ENCODE measurements around the gene KRT40. TPM values are rescaled to one million over a fixed set of nuclear protein-coding genes. Genes with fewer than 3 reads are reported as not detected.

KRT40 gene
- total RNA-seq, 1 donor from 2014 or later, result not detected

GRCh38 chr17:40936437-40936971 is 47.6 kb downstream of the KRT40 start:
- H3K27ac Mint-ChIP-seq (ENCODE audit: unreplicated experiment), result no peak overlapping the region
- H3K36me3 Mint-ChIP-seq (ENCODE audit: low read depth, unreplicated experiment), result no peaks in the 10 kb centered on the region
- no peak overlapping the region for H3K4me3 Mint-ChIP-seq (ENCODE audit: unreplicated experiment)
- no peak for DNase-seq (ENCODE audit: low spot score)
- H3K27me3 Mint-ChIP-seq (ENCODE audit: unreplicated experiment), result peaks cover 3% of the 10 kb centered on the region
- TF ChIP-seq, protein P1, sequence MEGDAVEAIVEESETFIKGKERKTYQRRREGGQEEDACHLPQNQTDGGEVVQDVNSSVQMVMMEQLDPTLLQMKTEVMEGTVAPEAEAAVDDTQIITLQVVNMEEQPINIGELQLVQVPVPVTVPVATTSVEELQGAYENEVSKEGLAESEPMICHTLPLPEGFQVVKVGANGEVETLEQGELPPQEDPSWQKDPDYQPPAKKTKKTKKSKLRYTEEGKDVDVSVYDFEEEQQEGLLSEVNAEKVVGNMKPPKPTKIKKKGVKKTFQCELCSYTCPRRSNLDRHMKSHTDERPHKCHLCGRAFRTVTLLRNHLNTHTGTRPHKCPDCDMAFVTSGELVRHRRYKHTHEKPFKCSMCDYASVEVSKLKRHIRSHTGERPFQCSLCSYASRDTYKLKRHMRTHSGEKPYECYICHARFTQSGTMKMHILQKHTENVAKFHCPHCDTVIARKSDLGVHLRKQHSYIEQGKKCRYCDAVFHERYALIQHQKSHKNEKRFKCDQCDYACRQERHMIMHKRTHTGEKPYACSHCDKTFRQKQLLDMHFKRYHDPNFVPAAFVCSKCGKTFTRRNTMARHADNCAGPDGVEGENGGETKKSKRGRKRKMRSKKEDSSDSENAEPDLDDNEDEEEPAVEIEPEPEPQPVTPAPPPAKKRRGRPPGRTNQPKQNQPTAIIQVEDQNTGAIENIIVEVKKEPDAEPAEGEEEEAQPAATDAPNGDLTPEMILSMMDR (IDR thresholded peaks at IDR 0.05; ENCODE audit: unreplicated experiment), result no peak
- H3K9me3 Mint-ChIP-seq (ENCODE audit: unreplicated experiment), result no peaks in the 10 kb centered on the region
- no peaks in the 10 kb centered on the region for H3K4me1 Mint-ChIP-seq (ENCODE audit: unreplicated experiment)

GRCh38 chr17:40935624-40936023 is 48.5 kb downstream of the KRT40 start:
- no peaks in the 10 kb centered on the region for H3K9me3 Mint-ChIP-seq (ENCODE audit: unreplicated experiment)
- DNase-seq (ENCODE audit: low spot score), result no peak
- H3K4me1 Mint-ChIP-seq (ENCODE audit: unreplicated experiment), result no peaks in the 10 kb centered on the region
- peaks cover 3% of the 10 kb centered on the region for H3K27me3 Mint-ChIP-seq (ENCODE audit: unreplicated experiment)
- no peaks in the 10 kb centered on the region for H3K36me3 Mint-ChIP-seq (ENCODE audit: low read depth, unreplicated experiment)
- TF ChIP-seq, protein P1 (IDR thresholded peaks at IDR 0.05; ENCODE audit: unreplicated experiment), result no peak
- H3K4me3 Mint-ChIP-seq (ENCODE audit: unreplicated experiment), result no peak overlapping the region
- H3K27ac Mint-ChIP-seq (ENCODE audit: unreplicated experiment), result no peak overlapping the region

- no peak for DNase-seq (ENCODE audit: low spot score)
- no peaks in the 10 kb centered on the region for H3K4me1 Mint-ChIP-seq (ENCODE audit: unreplicated experiment)
- TF ChIP-seq, protein P1 (IDR thresholded peaks at IDR 0.05; ENCODE audit: unreplicated experiment), result no peak
- peaks cover 3% of the 10 kb centered on the region for H3K27me3 Mint-ChIP-seq (ENCODE audit: unreplicated experiment)
- no peak overlapping the region for H3K4me3 Mint-ChIP-seq (ENCODE audit: unreplicated experiment)
- no peaks in the 10 kb centered on the region for H3K9me3 Mint-ChIP-seq (ENCODE audit: unreplicated experiment)
- no peak overlapping the region for H3K27ac Mint-ChIP-seq (ENCODE audit: unreplicated experiment)
- no peaks in the 10 kb centered on the region for H3K36me3 Mint-ChIP-seq (ENCODE audit: low read depth, unreplicated experiment)
Observed at GRCh38 chr17:40932608-40933007, 51.5 kb downstream of the KRT40 start.

- Mint-ChIP-seq H3K27ac (ENCODE audit: unreplicated experiment) (no peak overlapping the region), H3K4me1 (ENCODE audit: unreplicated experiment) (no peaks in the 10 kb centered on the region), H3K9me3 (ENCODE audit: unreplicated experiment) (no peaks in the 10 kb centered on the region), H3K36me3 (ENCODE audit: low read depth, unreplicated experiment) (no peaks in the 10 kb centered on the region), H3K27me3 (ENCODE audit: unreplicated experiment) (peaks cover 3% of the 10 kb centered on the region), H3K4me3 (ENCODE audit: unreplicated experiment) (no peak overlapping the region)
- DNase-seq (ENCODE audit: low spot score), result no peak
- TF ChIP-seq, protein P1 (IDR thresholded peaks at IDR 0.05; ENCODE audit: unreplicated experiment), result no peak
Observed at GRCh38 chr17:40931311-40931710, 52.8 kb downstream of the KRT40 start.

Other genes starting within 250 kb of the KRT40 start
- not detected for gene KRT25, start 229.0 kb downstream of the KRT40 start, total RNA-seq (ENCODE audit: unreplicated experiment)
- not detected for gene KRT26, start 212.1 kb downstream of the KRT40 start, total RNA-seq (ENCODE audit: unreplicated experiment)
- gene KRT27, start 201.8 kb downstream of the KRT40 start, total RNA-seq (ENCODE audit: unreplicated experiment), result not detected
- not detected for gene KRT28, start 184.4 kb downstream of the KRT40 start, total RNA-seq (ENCODE audit: unreplicated experiment)
- gene KRT10, start 161.7 kb downstream of the KRT40 start, total RNA-seq (ENCODE audit: unreplicated experiment), result 28.2 TPM
- gene KRT12, start 117.1 kb downstream of the KRT40 start, total RNA-seq (ENCODE audit: unreplicated experiment), result not detected
- gene KRT20, start 99.1 kb downstream of the KRT40 start, total RNA-seq (ENCODE audit: unreplicated experiment), result not detected
- gene KRT23, start 46.7 kb downstream of the KRT40 start, total RNA-seq (ENCODE audit: unreplicated experiment), result not detected
- 0.15 TPM for gene KRT39, start 17.4 kb downstream of the KRT40 start, total RNA-seq (ENCODE audit: unreplicated experiment)
- gene KRTAP3-3, start 9.8 kb upstream of the KRT40 start, total RNA-seq (ENCODE audit: unreplicated experiment), result not detected
- gene KRTAP3-2, start 15.6 kb upstream of the KRT40 start, total RNA-seq (ENCODE audit: unreplicated experiment), result not detected
- not detected for gene KRTAP3-1, start 24.8 kb upstream of the KRT40 start, total RNA-seq (ENCODE audit: unreplicated experiment)
- not detected for gene KRTAP1-5, start 42.9 kb upstream of the KRT40 start, total RNA-seq (ENCODE audit: unreplicated experiment)
- not detected for gene KRTAP1-4, start 45.9 kb upstream of the KRT40 start, total RNA-seq (ENCODE audit: unreplicated experiment)
- gene KRTAP1-3, start 50.5 kb upstream of the KRT40 start, total RNA-seq (ENCODE audit: unreplicated experiment), result not detected
- not detected for gene KRTAP1-1, start 57.1 kb upstream of the KRT40 start, total RNA-seq (ENCODE audit: unreplicated experiment)
- not detected for gene KRTAP2-1, start 63.0 kb upstream of the KRT40 start, total RNA-seq (ENCODE audit: unreplicated experiment)
- gene KRTAP2-2, start 70.9 kb upstream of the KRT40 start, total RNA-seq (ENCODE audit: unreplicated experiment), result not detected
- gene KRTAP2-3, start 75.8 kb upstream of the KRT40 start, total RNA-seq (ENCODE audit: unreplicated experiment), result not detected
- gene KRTAP2-4, start 81.6 kb upstream of the KRT40 start, total RNA-seq (ENCODE audit: unreplicated experiment), result not detected
- not detected for gene KRTAP4-7, start 99.8 kb upstream of the KRT40 start, total RNA-seq (ENCODE audit: unreplicated experiment)
- gene KRTAP4-8, start 113.8 kb upstream of the KRT40 start, total RNA-seq (ENCODE audit: unreplicated experiment), result not detected
- gene KRTAP4-16, start 117.9 kb upstream of the KRT40 start, total RNA-seq (ENCODE audit: unreplicated experiment), result not detected
- gene KRTAP4-9, start 121.1 kb upstream of the KRT40 start, total RNA-seq (ENCODE audit: unreplicated experiment), result not detected
- not detected for gene KRTAP4-11, start 134.0 kb upstream of the KRT40 start, total RNA-seq (ENCODE audit: unreplicated experiment)
- not detected for gene KRTAP4-12, start 139.9 kb upstream of the KRT40 start, total RNA-seq (ENCODE audit: unreplicated experiment)
- not detected for gene KRTAP4-6, start 156.2 kb upstream of the KRT40 start, total RNA-seq (ENCODE audit: unreplicated experiment)
- gene KRTAP4-5, start 165.5 kb upstream of the KRT40 start, total RNA-seq (ENCODE audit: unreplicated experiment), result not detected
- not detected for gene KRTAP4-4, start 176.4 kb upstream of the KRT40 start, total RNA-seq (ENCODE audit: unreplicated experiment)
- not detected for gene KRTAP4-3, start 183.9 kb upstream of the KRT40 start, total RNA-seq (ENCODE audit: unreplicated experiment)
- not detected for gene KRTAP4-2, start 193.9 kb upstream of the KRT40 start, total RNA-seq (ENCODE audit: unreplicated experiment)
- not detected for gene KRTAP4-1, start 200.6 kb upstream of the KRT40 start, total RNA-seq (ENCODE audit: unreplicated experiment)
- gene KRTAP9-1, start 205.6 kb upstream of the KRT40 start, total RNA-seq (ENCODE audit: unreplicated experiment), result not detected
- gene KRTAP9-2, start 242.3 kb upstream of the KRT40 start, total RNA-seq (ENCODE audit: unreplicated experiment), result not detected
- not detected for gene KRTAP9-3, start 248.1 kb upstream of the KRT40 start, total RNA-seq (ENCODE audit: unreplicated experiment)

Measured in endothelial cell (in vitro differentiated cells).